Mammary epithelial cell (primary cell): ENCODE measurements around the gene GGT5.

Experiments
- CTCF ChIP-seq, 2 donors: IDR thresholded peaks in 1 of 2; conservative IDR thresholded peaks in 1 of 2; 2 replicates each; pipeline ENCODE4 v1.5.1; 2011 to 2012; ENCODE audit warnings: inconsistent platforms in 2 of 2, low read length in 2 of 2, mild to moderate bottlenecking in 2 of 2, control low read depth in 1 of 2, low read depth in 1 of 2; ENCODE audit not compliant: insufficient read depth in 1 of 2; ENCODE audit errors: extremely low read depth in 1 of 2
- EZH2 ChIP-seq: IDR thresholded peaks from 2 replicates; pipeline ENCODE4 v1.6.1; 2012; ENCODE audit warnings: low read length, inconsistent platforms, borderline replicate concordance

- TF ChIP-seq CTCF (conservative IDR thresholded peaks at IDR 0.05 in 1 of 2, IDR thresholded peaks at IDR 0.05 in 1 of 2; ENCODE audit: extremely low read depth in 1 of 2, insufficient read depth in 1 of 2, low read depth in 1 of 2, low read length in 2 of 2) = no peak
- no peak for TF ChIP-seq EZH2
Measured at GRCh38 chr22:24271386-24271854, 26.5 kb upstream of the GGT5 start.
